ENCODE results near the gene PCGF6. TPM values are rescaled to one million over a fixed set of nuclear protein-coding genes. Genes with fewer than 3 reads are reported as not detected.
"Not testable (repeated sequence)": the region's sequence is repeated elsewhere in the genome, so short reads cannot be mapped to it uniquely, and the experiment has no call there.

Gene PCGF6
- total RNA-seq, 2 experiments from 2014 or later = 13.3 to 14.5 TPM

DNA sequence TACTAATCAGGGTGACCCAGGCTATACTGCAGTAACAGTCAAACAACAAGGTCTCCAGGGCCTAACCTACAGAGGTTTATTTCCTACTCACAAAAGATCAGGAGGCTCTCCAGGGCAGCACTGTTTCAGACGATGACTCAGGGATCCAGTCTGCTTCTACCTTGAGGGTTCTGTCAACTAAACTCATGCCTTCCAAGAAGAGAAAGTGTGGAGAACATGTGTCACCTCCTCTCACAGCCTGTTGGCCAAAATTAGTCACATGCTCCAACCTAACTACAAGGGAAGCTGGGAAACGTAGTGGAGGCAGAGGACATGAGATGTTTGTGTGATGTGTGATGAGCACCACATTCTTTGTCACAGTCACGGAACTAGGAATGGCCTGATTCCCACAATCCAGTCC, 88.7 kb downstream of the PCGF6 start:
- Mint-ChIP-seq H3K36me3 (ENCODE audit: low read depth) (no peaks in the 10 kb centered on the region), H3K27me3 (peaks cover 31% of the 10 kb centered on the region), H3K4me3 (no peak overlapping the region), H3K27ac (no peak overlapping the region), H3K9me3 (peaks cover 11% of the 10 kb centered on the region), H3K4me1 (ENCODE audit: low read depth) (peaks cover 3% of the 10 kb centered on the region)
- intact Hi-C loops (cut with micrococcal nuclease) = no loop called here
- TF ChIP-seq, protein P1, sequence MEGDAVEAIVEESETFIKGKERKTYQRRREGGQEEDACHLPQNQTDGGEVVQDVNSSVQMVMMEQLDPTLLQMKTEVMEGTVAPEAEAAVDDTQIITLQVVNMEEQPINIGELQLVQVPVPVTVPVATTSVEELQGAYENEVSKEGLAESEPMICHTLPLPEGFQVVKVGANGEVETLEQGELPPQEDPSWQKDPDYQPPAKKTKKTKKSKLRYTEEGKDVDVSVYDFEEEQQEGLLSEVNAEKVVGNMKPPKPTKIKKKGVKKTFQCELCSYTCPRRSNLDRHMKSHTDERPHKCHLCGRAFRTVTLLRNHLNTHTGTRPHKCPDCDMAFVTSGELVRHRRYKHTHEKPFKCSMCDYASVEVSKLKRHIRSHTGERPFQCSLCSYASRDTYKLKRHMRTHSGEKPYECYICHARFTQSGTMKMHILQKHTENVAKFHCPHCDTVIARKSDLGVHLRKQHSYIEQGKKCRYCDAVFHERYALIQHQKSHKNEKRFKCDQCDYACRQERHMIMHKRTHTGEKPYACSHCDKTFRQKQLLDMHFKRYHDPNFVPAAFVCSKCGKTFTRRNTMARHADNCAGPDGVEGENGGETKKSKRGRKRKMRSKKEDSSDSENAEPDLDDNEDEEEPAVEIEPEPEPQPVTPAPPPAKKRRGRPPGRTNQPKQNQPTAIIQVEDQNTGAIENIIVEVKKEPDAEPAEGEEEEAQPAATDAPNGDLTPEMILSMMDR (IDR thresholded peaks at IDR 0.05) = no peak
- POLR2A ChIA-PET = no interaction called here
- DNase-seq (no peak), ATAC-seq (peak; percentile 64)
- CTCF ChIA-PET = no interaction called here

DNA sequence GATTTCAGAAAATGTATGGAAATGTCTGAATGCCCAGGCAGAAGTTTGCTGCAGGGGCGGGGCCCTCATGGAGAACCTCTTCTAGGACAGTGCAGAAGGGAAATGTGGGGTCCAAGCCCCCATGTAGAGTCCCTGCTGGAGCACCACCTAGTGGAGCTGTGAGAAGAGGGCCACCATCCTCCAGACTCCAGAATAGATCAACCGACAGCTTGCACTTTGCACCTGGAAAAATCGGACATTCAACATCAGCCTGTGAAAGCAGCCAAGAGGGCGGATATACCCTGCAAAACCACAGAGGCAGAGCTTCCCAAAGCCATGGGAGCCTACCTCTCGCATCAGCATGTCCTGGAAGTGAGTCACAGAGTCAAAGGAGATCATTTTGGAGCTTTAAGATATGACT, 91.0 kb downstream of the PCGF6 start:
- TF ChIP-seq, protein P1 (IDR thresholded peaks at IDR 0.05) = no peak
- peaks cover 20% of the 10 kb centered on the region for H3K27me3 Mint-ChIP-seq
- H3K36me3 Mint-ChIP-seq (ENCODE audit: low read depth) = no peaks in the 10 kb centered on the region
- ATAC-seq = no peak
- H3K4me3 Mint-ChIP-seq = no peak overlapping the region
- CTCF ChIA-PET = interaction anchor here (0.6 kb wide), 1 partner anchor 18 kb away, joined by 3 read pairs; no protein-coding TSS in a partner anchor
- intact Hi-C loops (cut with micrococcal nuclease) = no loop called here
- H3K4me1 Mint-ChIP-seq (ENCODE audit: low read depth) = peaks cover 3% of the 10 kb centered on the region
- H3K27ac Mint-ChIP-seq = no peak overlapping the region
- POLR2A ChIA-PET = no interaction called here
- H3K9me3 Mint-ChIP-seq = peaks cover 11% of the 10 kb centered on the region
- no peak for DNase-seq

DNA sequence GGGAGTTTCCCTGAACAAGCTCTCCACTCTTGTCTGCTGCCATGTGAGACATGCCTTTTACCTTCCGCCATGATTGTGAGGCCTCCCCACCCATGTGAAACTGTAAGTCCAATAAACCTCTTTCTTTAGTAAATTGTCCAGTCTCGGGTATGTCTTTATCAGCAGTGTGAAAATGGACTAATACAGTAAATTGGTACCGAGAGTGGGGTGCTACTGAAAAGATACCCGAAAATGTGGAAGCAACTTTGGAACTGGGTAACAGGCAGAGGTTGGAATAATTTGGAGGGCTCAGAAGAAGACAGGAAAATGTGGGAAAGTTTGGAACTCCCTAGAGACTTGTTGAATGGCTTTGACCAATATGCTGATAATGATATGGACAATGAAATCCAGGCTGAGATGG, 92.0 kb downstream of the PCGF6 start:
- POLR2A ChIA-PET; CTCF ChIA-PET; ATAC-seq; H3K36me3 Mint-ChIP-seq (ENCODE audit: low read depth); intact Hi-C loops (cut with micrococcal nuclease); H3K4me1 Mint-ChIP-seq (ENCODE audit: low read depth); H3K4me3 Mint-ChIP-seq; DNase-seq; H3K27ac Mint-ChIP-seq: not testable (repeated sequence)
- H3K27me3 Mint-ChIP-seq = peaks cover 15% of the 10 kb centered on the region
- H3K9me3 Mint-ChIP-seq = peaks cover 11% of the 10 kb centered on the region

DNA sequence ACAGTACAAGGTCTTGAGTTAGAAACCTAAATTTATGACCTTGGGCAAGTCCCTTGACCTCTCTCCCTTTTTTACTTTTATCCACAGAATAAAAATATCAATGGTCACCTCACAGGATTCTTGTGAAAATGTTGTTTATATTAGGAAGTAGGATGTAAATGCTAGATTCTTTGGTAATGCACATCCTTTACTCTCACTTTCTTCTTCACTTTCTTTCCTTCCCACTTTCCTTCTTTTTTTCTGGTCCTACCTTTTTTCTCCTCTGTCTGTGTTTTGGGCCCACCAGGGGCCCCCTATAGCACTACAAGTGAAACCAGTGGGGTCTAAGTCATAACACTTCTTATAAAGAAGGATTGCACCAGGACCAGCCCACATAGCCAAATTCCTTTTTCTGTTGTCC, 93.1 kb downstream of the PCGF6 start:
- DNase-seq = no peak
- POLR2A ChIA-PET = no interaction called here

DNA sequence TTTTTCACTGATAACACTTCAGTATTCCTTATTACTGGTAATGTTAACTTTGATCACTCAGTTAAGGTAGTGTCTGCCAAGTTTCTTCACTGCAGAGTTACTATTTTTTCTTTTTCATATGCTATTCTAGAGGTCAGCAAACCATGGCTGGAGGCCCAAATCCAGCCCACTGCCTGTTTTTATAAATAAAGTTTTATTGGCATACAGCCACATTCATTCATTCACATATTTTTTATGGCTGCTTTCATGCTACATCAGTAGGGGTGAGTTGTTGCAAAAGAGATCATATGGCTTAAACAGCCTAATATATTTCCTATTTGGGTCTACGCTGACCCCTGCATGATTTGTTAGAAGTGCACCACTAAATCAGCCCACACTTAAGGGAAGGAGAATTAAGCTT, 94.3 kb downstream of the PCGF6 start:
- DNase-seq = no peak
- no peak for ATAC-seq
- intact Hi-C loops (cut with micrococcal nuclease) = no loop called here
- H3K4me1 Mint-ChIP-seq (ENCODE audit: low read depth) = no peaks in the 10 kb centered on the region
- TF ChIP-seq, protein P1 (IDR thresholded peaks at IDR 0.05) = no peak
- no peak overlapping the region for H3K4me3 Mint-ChIP-seq
- CTCF ChIA-PET = no interaction called here
- H3K27me3 Mint-ChIP-seq = peaks cover 3% of the 10 kb centered on the region
- H3K9me3 Mint-ChIP-seq = peaks cover 11% of the 10 kb centered on the region
- H3K27ac Mint-ChIP-seq = no peak overlapping the region
- POLR2A ChIA-PET = no interaction called here
- no peaks in the 10 kb centered on the region for H3K36me3 Mint-ChIP-seq (ENCODE audit: low read depth)

More for the DNA sequence above, 93.1 kb downstream of the PCGF6 start:
- TF ChIP-seq, protein P1 (IDR thresholded peaks at IDR 0.05) = no peak
- Mint-ChIP-seq H3K27me3 (peaks cover 10% of the 10 kb centered on the region), H3K9me3 (peaks cover 11% of the 10 kb centered on the region), H3K4me1 (ENCODE audit: low read depth) (peaks cover 3% of the 10 kb centered on the region), H3K4me3 (no peak overlapping the region), H3K36me3 (ENCODE audit: low read depth) (no peaks in the 10 kb centered on the region), H3K27ac (no peak overlapping the region)
- ATAC-seq = no peak
- CTCF ChIA-PET = no interaction called here
- intact Hi-C loops (cut with micrococcal nuclease) = no loop called here
